Smooth muscle cell of trachea (primary cell): ENCODE results near the gene B3GNT5. TPM values are rescaled to one million over a fixed set of nuclear protein-coding genes. Genes with fewer than 3 reads are reported as not detected.

Experiments
- total RNA-seq: library from RNA; depleted of rRNA; stranded (reverse); fragments of >200 nt; gene quantifications from 2 replicates; pipeline ENCODE4 v1.2.1, GENCODE V29; 2014

Gene B3GNT5, protein sequence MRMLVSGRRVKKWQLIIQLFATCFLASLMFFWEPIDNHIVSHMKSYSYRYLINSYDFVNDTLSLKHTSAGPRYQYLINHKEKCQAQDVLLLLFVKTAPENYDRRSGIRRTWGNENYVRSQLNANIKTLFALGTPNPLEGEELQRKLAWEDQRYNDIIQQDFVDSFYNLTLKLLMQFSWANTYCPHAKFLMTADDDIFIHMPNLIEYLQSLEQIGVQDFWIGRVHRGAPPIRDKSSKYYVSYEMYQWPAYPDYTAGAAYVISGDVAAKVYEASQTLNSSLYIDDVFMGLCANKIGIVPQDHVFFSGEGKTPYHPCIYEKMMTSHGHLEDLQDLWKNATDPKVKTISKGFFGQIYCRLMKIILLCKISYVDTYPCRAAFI
- 5.8 and 6.5 TPM in 2 replicates for total RNA-seq

DNA sequence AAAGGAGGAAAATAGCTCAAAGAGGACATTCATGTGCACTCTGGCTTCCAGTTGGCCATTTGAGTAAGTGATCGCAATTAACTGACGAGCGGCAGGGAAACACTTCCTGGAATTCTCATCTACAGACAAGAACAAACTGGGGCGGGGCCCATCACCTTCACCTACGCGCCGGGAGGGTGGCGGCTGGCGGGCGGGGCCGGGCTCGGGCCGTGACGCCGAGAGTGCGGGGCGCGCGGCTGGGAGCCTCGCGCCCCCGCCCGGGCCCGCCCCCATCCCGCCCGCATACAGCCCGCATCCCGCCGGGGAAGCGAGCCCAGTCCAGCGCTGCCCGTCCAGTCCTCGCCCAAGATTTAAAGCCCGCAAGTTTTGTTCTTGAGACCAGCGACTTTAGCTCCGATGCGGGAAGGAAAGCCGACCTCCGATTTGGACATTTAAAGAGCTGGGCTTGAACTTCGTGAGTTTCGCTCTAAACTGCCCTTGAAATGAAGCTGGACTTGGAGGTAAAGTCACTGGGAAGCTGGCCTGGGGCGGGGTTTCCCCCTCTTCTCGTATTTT lies at the start of gene B3GNT5:
Gene B3GNT5, plus strand, starts transcription at position 281 of the 555 bp plus-strand sequence. CDS start 16,546 bp downstream, outside the sequence.

Other genes starting within 250 kb of the B3GNT5 start
- 30.9 and 36.2 TPM in 2 replicates for gene MCCC1, start 153.8 kb upstream of the B3GNT5 start, total RNA-seq
- under 0.01 and 0.17 TPM in 2 replicates for gene LAMP3, start 90.5 kb upstream of the B3GNT5 start, total RNA-seq
- 0.15 TPM in 1 of 2 replicates, not detected in the other for gene MCF2L2, start 175.4 kb downstream of the B3GNT5 start, total RNA-seq